ENCODE results near the gene NSMCE3. TPM values are rescaled to one million over a fixed set of nuclear protein-coding genes. Genes with fewer than 3 reads are reported as not detected.

Gene NSMCE3
- total and polyA plus RNA-seq, 3 experiments from 2014 or later = 8.7 to 35.4 (median 8.8) TPM

DNA sequence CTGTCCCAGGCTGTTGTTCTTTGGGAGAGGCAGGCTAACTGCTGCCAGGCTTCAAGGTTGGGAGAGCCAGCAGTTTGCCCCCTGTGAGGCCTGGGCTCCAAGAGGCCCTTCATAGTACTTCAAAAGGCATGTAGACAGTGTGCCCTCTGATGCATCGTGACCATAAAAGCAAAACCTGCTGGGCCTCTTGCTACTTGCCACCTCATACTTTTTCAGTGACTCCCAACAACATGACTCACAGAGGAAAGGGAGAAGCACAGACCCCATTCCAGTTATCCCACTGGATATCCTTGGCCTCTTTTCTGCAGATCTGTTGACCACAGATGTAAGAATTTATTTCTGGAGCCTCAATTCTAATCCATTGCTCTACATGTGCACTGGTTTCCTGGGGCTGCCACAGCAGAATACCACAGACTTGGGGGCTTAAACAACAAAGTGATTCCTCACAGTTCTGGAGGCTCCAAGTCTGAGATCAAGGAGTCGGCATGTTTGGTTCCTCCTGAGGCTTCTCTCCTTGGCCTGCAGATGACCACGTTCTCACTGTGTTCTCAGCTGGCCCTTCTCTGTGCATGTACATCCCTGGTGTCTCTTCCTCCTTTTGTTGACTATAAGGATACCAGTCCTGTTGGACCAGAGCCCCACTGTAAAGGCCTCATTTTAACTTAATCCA lies 8.9 kb upstream of the NSMCE3 start:
- ChIA-PET CTCF (no interaction called here), POLR2A (no interaction called here)
- H3K27me3 Mint-ChIP-seq = peaks cover 15 to 36% of the 10 kb centered on the region in 2 donors
- no peak for DNase-seq
- no peak overlapping the region for H3K4me3 Mint-ChIP-seq
- peaks cover 0 to 5% (median 2%) of the 10 kb centered on the region in 5 donors for H3K9me3 Mint-ChIP-seq
- Histone ChIP-seq H3K27me3 (ENCODE audit: insufficient read depth, low read length, poor library complexity, severe bottlenecking) (peaks cover 11% of the 10 kb centered on the region), H3K4me3 (ENCODE audit: low read length) (no peak overlapping the region), H3K36me3 (ENCODE audit: insufficient read depth, low read length) (no peaks in the 10 kb centered on the region), H3K9me3 (ENCODE audit: low read length) (no peaks in the 10 kb centered on the region), H3K27ac (ENCODE audit: low read depth, low read length) (no peak overlapping the region), H3K4me1 (ENCODE audit: insufficient read depth, low read length) (no peaks in the 10 kb centered on the region)
- no peaks in the 10 kb centered on the region for H3K4me1 Mint-ChIP-seq
- no peak overlapping the region for H3K27ac Mint-ChIP-seq
- peaks cover 0 to 5% (median 0%) of the 10 kb centered on the region in 3 donors for H3K36me3 Mint-ChIP-seq

GRCh38 chr15:29276366-29276765 lies 6.7 kb upstream of the NSMCE3 start:
- Histone ChIP-seq H3K27me3 (ENCODE audit: insufficient read depth, low read length, poor library complexity, severe bottlenecking) (peaks cover 7% of the 10 kb centered on the region), H3K27ac (ENCODE audit: low read depth, low read length) (no peak overlapping the region), H3K9me3 (ENCODE audit: low read length) (no peaks in the 10 kb centered on the region), H3K36me3 (ENCODE audit: insufficient read depth, low read length) (no peaks in the 10 kb centered on the region), H3K4me1 (ENCODE audit: insufficient read depth, low read length) (no peaks in the 10 kb centered on the region), H3K4me3 (ENCODE audit: low read length) (no peak overlapping the region)
- Mint-ChIP-seq H3K9me3 (no peaks in the 10 kb centered on the region), H3K4me1 (peaks cover 0 to 5% (median 2%) of the 10 kb centered on the region in 3 donors), H3K4me3 (no peak overlapping the region), H3K36me3 (no peaks in the 10 kb centered on the region), H3K27ac (peak overlapping the region in 1 of 8 donors; percentile 7), H3K27me3 (peaks cover 4 to 16% of the 10 kb centered on the region in 2 donors)
- CTCF ChIA-PET = no interaction called here
- POLR2A ChIA-PET = no interaction called here
- no peak for DNase-seq

DNA sequence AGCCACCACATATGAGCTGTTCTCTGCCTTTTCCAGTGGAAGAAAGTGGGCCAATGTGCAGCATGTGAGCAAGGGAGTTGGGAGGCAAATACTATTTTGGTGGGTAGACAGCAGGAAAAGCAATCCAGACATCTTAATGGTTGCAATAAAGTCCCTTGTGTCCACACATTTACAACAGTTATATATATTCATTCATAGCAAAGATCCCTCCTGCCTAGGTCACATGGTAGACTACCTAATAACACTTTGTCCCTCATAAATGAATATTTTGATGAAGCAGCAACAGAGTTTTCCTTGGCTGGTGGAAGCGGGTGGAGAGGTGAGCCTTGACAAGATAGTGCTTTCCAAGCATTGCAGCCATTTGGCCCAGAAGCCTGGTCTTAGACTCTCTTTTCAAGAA lies 6.2 kb upstream of the NSMCE3 start:
- ChIA-PET POLR2A (no interaction called here), CTCF (no interaction called here)

GRCh38 chr15:29274946-29275345 lies 5.3 kb upstream of the NSMCE3 start:
- no peak for DNase-seq
- POLR2A ChIA-PET = no interaction called here
- Mint-ChIP-seq H3K27me3 (peaks cover 0 to 3% of the 10 kb centered on the region in 2 donors), H3K36me3 (peaks cover 0 to 1% (median 0%) of the 10 kb centered on the region in 3 donors), H3K27ac (no peak overlapping the region), H3K4me1 (peaks cover 8 to 17% (median 9%) of the 10 kb centered on the region in 3 donors), H3K4me3 (no peak overlapping the region), H3K9me3 (no peaks in the 10 kb centered on the region)
- CTCF ChIA-PET = no interaction called here
- Histone ChIP-seq H3K9me3 (ENCODE audit: low read length) (no peaks in the 10 kb centered on the region), H3K4me1 (ENCODE audit: insufficient read depth, low read length) (peaks cover 9% of the 10 kb centered on the region), H3K4me3 (ENCODE audit: low read length) (no peak overlapping the region), H3K36me3 (ENCODE audit: insufficient read depth, low read length) (no peaks in the 10 kb centered on the region), H3K27me3 (ENCODE audit: insufficient read depth, low read length, poor library complexity, severe bottlenecking) (no peaks in the 10 kb centered on the region), H3K27ac (ENCODE audit: low read depth, low read length) (no peak overlapping the region)

More for the DNA sequence above, 6.2 kb upstream of the NSMCE3 start:
- H3K27me3 ChIP-seq (ENCODE audit: insufficient read depth, low read length, poor library complexity, severe bottlenecking) = peaks cover 5% of the 10 kb centered on the region
- no peak overlapping the region for H3K4me3 ChIP-seq (ENCODE audit: low read length)
- peaks cover 4% of the 10 kb centered on the region for H3K4me1 ChIP-seq (ENCODE audit: insufficient read depth, low read length)
- no peaks in the 10 kb centered on the region for H3K9me3 ChIP-seq (ENCODE audit: low read length)
- peak overlapping the region in 1 of 8 donors; percentile 44 for H3K27ac Mint-ChIP-seq
- no peaks in the 10 kb centered on the region for H3K9me3 Mint-ChIP-seq
- H3K36me3 ChIP-seq (ENCODE audit: insufficient read depth, low read length) = no peaks in the 10 kb centered on the region
- H3K27me3 Mint-ChIP-seq = peaks cover 4 to 12% of the 10 kb centered on the region in 2 donors
- H3K4me3 Mint-ChIP-seq = no peak overlapping the region
- no peak for DNase-seq
- no peak overlapping the region for H3K27ac ChIP-seq (ENCODE audit: low read depth, low read length)
- peaks cover 0 to 10% (median 2%) of the 10 kb centered on the region in 3 donors for H3K4me1 Mint-ChIP-seq
- no peaks in the 10 kb centered on the region for H3K36me3 Mint-ChIP-seq

- DNase-seq = no peak
- Histone ChIP-seq H3K4me3 (ENCODE audit: low read length) (no peak overlapping the region), H3K27me3 (ENCODE audit: insufficient read depth, low read length, poor library complexity, severe bottlenecking) (no peaks in the 10 kb centered on the region), H3K36me3 (ENCODE audit: insufficient read depth, low read length) (no peaks in the 10 kb centered on the region), H3K9me3 (ENCODE audit: low read length) (no peaks in the 10 kb centered on the region), H3K27ac (ENCODE audit: low read depth, low read length) (no peak overlapping the region), H3K4me1 (ENCODE audit: insufficient read depth, low read length) (peaks cover 25% of the 10 kb centered on the region)
- CTCF ChIA-PET = interaction anchor here (1.2 kb wide), 1 partner anchor 9 kb away, joined by 3 read pairs; no protein-coding TSS in a partner anchor
- Mint-ChIP-seq H3K4me1 (peaks cover 29 to 41% (median 32%) of the 10 kb centered on the region in 3 donors), H3K9me3 (no peaks in the 10 kb centered on the region), H3K4me3 (no peak overlapping the region), H3K36me3 (peaks cover 0 to 13% (median 0%) of the 10 kb centered on the region in 3 donors), H3K27me3 (peaks cover 0 to 3% of the 10 kb centered on the region in 2 donors), H3K27ac (peak overlapping the region in 3 of 8 donors; percentile 8 to 77 (median 31))
- POLR2A ChIA-PET = no interaction called here
Measured at GRCh38 chr15:29272219-29272618, 2.6 kb upstream of the NSMCE3 start.

- CTCF ChIA-PET = no interaction called here
- Mint-ChIP-seq H3K27me3 (peaks cover 0 to 3% of the 10 kb centered on the region in 2 donors), H3K27ac (peak overlapping the region; percentile 32 to 100 (median 98)), H3K4me1 (peaks cover 41 to 54% (median 44%) of the 10 kb centered on the region in 3 donors), H3K36me3 (peaks cover 0 to 18% (median 4%) of the 10 kb centered on the region in 3 donors), H3K9me3 (no peaks in the 10 kb centered on the region), H3K4me3 (peak overlapping the region in 4 of 7 donors; percentile 88 to 99 (median 92))
- Histone ChIP-seq H3K36me3 (ENCODE audit: insufficient read depth, low read length) (no peaks in the 10 kb centered on the region), H3K4me3 (ENCODE audit: low read length) (no peak overlapping the region), H3K9me3 (ENCODE audit: low read length) (no peaks in the 10 kb centered on the region), H3K27me3 (ENCODE audit: insufficient read depth, low read length, poor library complexity, severe bottlenecking) (no peaks in the 10 kb centered on the region), H3K27ac (ENCODE audit: low read depth, low read length) (peak overlapping the region; percentile 86), H3K4me1 (ENCODE audit: insufficient read depth, low read length) (peaks cover 31% of the 10 kb centered on the region)
- POLR2A ChIA-PET = no interaction called here
- no peak for DNase-seq
Measured at GRCh38 chr15:29270976-29271375, 1.4 kb upstream of the NSMCE3 start.

DNA sequence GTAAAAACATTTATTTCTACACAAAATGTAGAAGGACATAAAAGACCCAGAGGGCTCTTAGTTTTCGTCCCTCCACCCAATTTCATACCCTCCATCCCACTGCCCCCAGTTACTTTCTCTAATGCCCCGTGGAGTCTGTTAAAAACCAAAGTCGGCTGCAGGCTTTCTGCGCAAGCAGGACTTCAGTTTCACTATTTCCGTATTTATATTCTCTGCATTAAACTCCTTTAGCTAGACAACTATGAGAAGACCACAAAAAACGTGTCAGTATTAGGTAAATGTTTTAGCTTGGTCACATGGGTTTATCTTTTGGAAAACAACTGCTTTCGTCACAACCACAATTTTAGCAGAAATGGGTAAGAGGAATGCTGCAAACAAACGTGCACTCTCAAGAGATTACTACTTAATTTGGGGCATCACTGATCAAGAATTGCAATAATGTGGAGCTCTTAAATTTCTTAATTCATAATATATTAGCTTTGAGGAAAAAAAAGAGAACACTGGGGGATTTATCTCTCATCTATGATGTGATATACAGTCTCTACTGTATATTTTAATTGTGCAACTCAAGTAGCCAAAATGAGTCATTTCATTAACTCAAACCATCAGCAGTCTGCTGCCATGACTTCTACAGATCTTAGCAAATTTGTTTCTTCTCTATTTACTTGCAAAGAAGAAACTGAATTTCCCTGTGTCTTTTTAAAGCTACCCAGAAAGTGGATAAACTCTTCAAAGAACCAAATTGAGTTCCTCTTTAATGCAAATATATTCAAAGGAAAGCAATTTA lies 740 bp upstream of the NSMCE3 start:
- H3K27ac ChIP-seq (ENCODE audit: low read depth, low read length) = peak overlapping the region; percentile 86
- H3K9me3 Mint-ChIP-seq = no peaks in the 10 kb centered on the region
- no peaks in the 10 kb centered on the region for H3K9me3 ChIP-seq (ENCODE audit: low read length)
- ChIA-PET CTCF (no interaction called here), POLR2A (no interaction called here)
- H3K4me3 ChIP-seq (ENCODE audit: low read length) = peak overlapping the region; percentile 71
- H3K27ac Mint-ChIP-seq = peak overlapping the region; percentile 88 to 100 (median 98)
- H3K36me3 Mint-ChIP-seq = peaks cover 0 to 18% (median 6%) of the 10 kb centered on the region in 3 donors
- no peaks in the 10 kb centered on the region for H3K27me3 ChIP-seq (ENCODE audit: insufficient read depth, low read length, poor library complexity, severe bottlenecking)
- no peaks in the 10 kb centered on the region for H3K36me3 ChIP-seq (ENCODE audit: insufficient read depth, low read length)
- peak in 3 of 5 donors; percentile 62 to 79 (median 68) for DNase-seq
- peak overlapping the region; percentile 88 to 99 (median 93) for H3K4me3 Mint-ChIP-seq
- peaks cover 0 to 3% of the 10 kb centered on the region in 2 donors for H3K27me3 Mint-ChIP-seq
- peaks cover 31% of the 10 kb centered on the region for H3K4me1 ChIP-seq (ENCODE audit: insufficient read depth, low read length)
- peaks cover 45 to 59% (median 50%) of the 10 kb centered on the region in 3 donors for H3K4me1 Mint-ChIP-seq

Measured in CD8-positive, alpha-beta memory T cell (primary cell).